NCI-H2029 (cell line): ENCODE data around the gene MMP23B.

Experiments
- DNase-seq: peaks from one replicate; lab custom pipeline; 2025; lab: John Stamatoyannopoulos, UW

MMP23B gene

GRCh38 chr1:1620433-1621139 is 11.4 kb upstream of the MMP23B start:
- no peak for DNase-seq

- DNase-seq = no peak
These were observed 10.6 kb upstream of the MMP23B start for GRCh38 chr1:1621173-1622009.

- no peak for DNase-seq
These were observed 9.8 kb upstream of the MMP23B start for GRCh38 chr1:1622010-1622787.

- DNase-seq = no peak
These were observed 9.2 kb upstream of the MMP23B start for GRCh38 chr1:1622788-1623094.

- DNase-seq = no peak
These were observed 8.8 kb upstream of the MMP23B start for GRCh38 chr1:1623181-1623630.

- DNase-seq = no peak
These were observed 8.1 kb upstream of the MMP23B start for GRCh38 chr1:1623631-1624442.

GRCh38 chr1:1624443-1625403 is 7.2 kb upstream of the MMP23B start:
- no peak for DNase-seq

- no peak for DNase-seq
These were observed 6.6 kb upstream of the MMP23B start for GRCh38 chr1:1625404-1625775.

GRCh38 chr1:1625824-1626206 is 6.2 kb upstream of the MMP23B start:
- DNase-seq = no peak

- DNase-seq = no peak
These were observed 5.5 kb upstream of the MMP23B start for GRCh38 chr1:1626207-1627141.

- no peak for DNase-seq
These were observed 4.6 kb upstream of the MMP23B start for GRCh38 chr1:1627261-1627828.

GRCh38 chr1:1627829-1628753 is 3.9 kb upstream of the MMP23B start:
- DNase-seq = no peak

GRCh38 chr1:1628754-1629429 is 3.1 kb upstream of the MMP23B start:
- DNase-seq = no peak

GRCh38 chr1:1629430-1630190 is 2.4 kb upstream of the MMP23B start:
- DNase-seq = no peak

- peak; percentile 88 for DNase-seq
These were observed 1.6 kb upstream of the MMP23B start for GRCh38 chr1:1630191-1630964.
